ENCODE measurements around the gene ERMAP. TPM values are rescaled to one million over a fixed set of nuclear protein-coding genes. Genes with fewer than 3 reads are reported as not detected.

Gene ERMAP
- polyA plus RNA-seq, 1 experiment, result 18.2 TPM

DNA sequence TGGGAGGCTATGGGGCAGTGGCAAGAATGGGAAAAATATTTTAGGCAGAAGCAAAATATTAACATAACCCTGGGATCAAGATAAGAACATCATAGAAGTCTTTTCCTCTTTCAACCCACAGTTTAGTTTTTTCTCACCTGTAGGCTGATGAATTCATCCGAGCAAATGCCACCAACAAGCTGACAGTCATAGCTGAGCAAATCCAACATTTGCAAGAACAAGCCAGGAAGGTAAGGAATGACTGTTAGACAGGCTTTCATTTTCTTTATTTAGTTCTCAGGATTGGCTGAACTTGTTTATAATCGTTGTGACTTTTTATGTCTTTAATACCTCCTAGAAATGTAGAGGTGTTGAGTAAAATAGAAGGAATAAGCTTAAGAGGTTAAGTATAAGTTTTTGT is 43.5 kb upstream of the ERMAP start:
- ChIA-PET CTCF (no interaction called here), POLR2A (no interaction called here)
- H3K27me3 ChIP-seq (ENCODE audit: control insufficient read depth, insufficient read depth, low read length), result no peaks in the 10 kb centered on the region
- no peaks in the 10 kb centered on the region for H3K9me3 ChIP-seq (ENCODE audit: control insufficient read depth, insufficient read depth, low read length)
- H3K4me3 ChIP-seq (ENCODE audit: low read depth, low read length), result no peak overlapping the region
- H3K27ac ChIP-seq (ENCODE audit: low read depth, low read length), result no peak overlapping the region
- TF ChIP-seq, protein P1, sequence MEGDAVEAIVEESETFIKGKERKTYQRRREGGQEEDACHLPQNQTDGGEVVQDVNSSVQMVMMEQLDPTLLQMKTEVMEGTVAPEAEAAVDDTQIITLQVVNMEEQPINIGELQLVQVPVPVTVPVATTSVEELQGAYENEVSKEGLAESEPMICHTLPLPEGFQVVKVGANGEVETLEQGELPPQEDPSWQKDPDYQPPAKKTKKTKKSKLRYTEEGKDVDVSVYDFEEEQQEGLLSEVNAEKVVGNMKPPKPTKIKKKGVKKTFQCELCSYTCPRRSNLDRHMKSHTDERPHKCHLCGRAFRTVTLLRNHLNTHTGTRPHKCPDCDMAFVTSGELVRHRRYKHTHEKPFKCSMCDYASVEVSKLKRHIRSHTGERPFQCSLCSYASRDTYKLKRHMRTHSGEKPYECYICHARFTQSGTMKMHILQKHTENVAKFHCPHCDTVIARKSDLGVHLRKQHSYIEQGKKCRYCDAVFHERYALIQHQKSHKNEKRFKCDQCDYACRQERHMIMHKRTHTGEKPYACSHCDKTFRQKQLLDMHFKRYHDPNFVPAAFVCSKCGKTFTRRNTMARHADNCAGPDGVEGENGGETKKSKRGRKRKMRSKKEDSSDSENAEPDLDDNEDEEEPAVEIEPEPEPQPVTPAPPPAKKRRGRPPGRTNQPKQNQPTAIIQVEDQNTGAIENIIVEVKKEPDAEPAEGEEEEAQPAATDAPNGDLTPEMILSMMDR (IDR thresholded peaks at IDR 0.05; ENCODE audit: low read depth, low read length), result no peak
- no peak for DNase-seq (ENCODE audit: low read depth, low spot score)

DNA sequence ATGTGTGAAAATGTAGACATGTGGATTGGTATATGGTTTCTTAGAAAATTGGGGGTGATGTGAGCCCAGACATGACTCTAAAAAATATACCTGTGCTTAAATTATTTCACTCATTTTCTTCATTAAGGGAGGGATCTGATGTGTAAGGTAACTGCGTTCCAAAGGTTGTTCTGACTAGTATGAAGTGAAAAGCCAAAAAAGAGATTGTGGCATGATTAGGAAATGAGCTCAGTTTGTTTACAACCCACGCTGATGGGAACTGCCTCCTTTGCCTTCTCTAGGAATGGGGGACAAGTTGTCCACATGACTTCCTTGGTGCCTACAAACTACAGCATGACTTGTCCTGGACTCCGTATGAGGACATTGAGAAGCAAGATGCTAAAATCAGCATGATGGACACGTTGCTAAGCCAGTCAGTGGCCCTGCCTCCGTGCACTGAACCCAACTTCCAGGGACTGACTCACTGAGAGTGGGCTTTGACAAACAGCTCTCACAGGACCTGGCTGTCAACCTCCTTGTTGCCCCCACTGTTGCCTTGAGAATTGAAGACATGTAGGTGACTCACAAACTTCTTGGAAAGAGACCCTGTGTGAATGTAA is 41.9 kb upstream of the ERMAP start:
- ChIA-PET CTCF (interaction anchor here (1.3 to 1.5 kb wide), 2 partner anchors 18 to 299 kb away, joined by 3 read pairs; no protein-coding TSS in a partner anchor), POLR2A (no interaction called here)
- Histone ChIP-seq H3K27ac (ENCODE audit: low read depth, low read length) (no peak overlapping the region), H3K4me3 (ENCODE audit: low read depth, low read length) (no peak overlapping the region), H3K27me3 (ENCODE audit: control insufficient read depth, insufficient read depth, low read length) (no peaks in the 10 kb centered on the region), H3K9me3 (ENCODE audit: control insufficient read depth, insufficient read depth, low read length) (no peaks in the 10 kb centered on the region)
- DNase-seq (ENCODE audit: low read depth, low spot score), result no peak
- TF ChIP-seq, protein P1 (IDR thresholded peaks at IDR 0.05; ENCODE audit: low read depth, low read length), result no peak

DNA sequence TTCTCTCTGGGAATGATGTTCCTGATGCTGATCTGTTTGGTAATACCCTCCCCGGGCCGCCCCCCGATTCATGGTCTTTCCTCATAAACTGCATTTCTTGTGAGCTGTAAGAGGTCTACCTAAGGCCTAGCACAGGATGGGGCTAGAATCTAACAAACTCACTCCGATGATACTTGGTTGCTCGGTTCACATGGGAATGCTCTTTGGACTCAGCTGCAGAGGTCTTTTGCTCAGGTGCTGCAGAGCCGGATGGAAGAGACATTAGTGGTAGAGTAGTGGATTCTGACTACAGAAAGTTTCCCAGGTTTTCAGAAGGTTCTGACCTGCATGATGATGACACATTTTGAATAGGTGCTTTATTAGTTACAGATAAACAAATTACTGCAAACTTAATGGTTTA is 40.4 kb upstream of the ERMAP start:
- TF ChIP-seq, protein P1 (IDR thresholded peaks at IDR 0.05; ENCODE audit: low read depth, low read length), result no peak
- Histone ChIP-seq H3K4me3 (ENCODE audit: low read depth, low read length) (no peak overlapping the region), H3K9me3 (ENCODE audit: control insufficient read depth, insufficient read depth, low read length) (no peaks in the 10 kb centered on the region), H3K27ac (ENCODE audit: low read depth, low read length) (no peak overlapping the region), H3K27me3 (ENCODE audit: control insufficient read depth, insufficient read depth, low read length) (no peaks in the 10 kb centered on the region)
- CTCF ChIA-PET, result interaction anchor here (1.3 to 5.0 kb wide), 5 partner anchors 15 to 296 kb away, joined by 4 to 108 read pairs (median 5); partner anchors contain the start of gene ZNF691
- DNase-seq (ENCODE audit: low read depth, low spot score), result no peak
- POLR2A ChIA-PET, result no interaction called here

DNA sequence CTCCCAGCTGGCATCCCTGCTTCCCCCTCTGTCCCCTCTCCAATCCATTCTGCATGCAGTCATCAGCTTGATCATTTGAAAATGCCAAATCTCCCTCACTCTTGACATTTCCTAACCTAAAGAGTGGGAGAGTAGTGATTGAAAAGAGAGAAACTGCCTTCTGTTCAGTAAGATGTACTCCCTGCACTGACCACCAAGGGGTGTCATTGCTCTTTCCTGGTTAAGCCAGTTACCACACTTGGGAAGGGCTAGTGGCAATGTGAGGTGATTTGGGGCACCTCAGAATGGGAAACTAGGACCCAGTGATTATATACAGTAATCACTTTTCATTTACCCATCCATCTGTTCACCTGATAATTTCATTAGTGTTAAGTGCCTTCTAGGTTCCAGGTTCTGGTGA is 39.1 kb upstream of the ERMAP start:
- Histone ChIP-seq H3K27ac (ENCODE audit: low read depth, low read length) (no peak overlapping the region), H3K9me3 (ENCODE audit: control insufficient read depth, insufficient read depth, low read length) (no peaks in the 10 kb centered on the region), H3K4me3 (ENCODE audit: low read depth, low read length) (no peak overlapping the region), H3K27me3 (ENCODE audit: control insufficient read depth, insufficient read depth, low read length) (no peaks in the 10 kb centered on the region)
- DNase-seq (ENCODE audit: low read depth, low spot score), result no peak
- POLR2A ChIA-PET, result interaction anchor here (1.0 kb wide), 2 partner anchors 135 to 296 kb away, joined by 3 to 4 read pairs; no protein-coding TSS in a partner anchor
- TF ChIP-seq, protein P1 (IDR thresholded peaks at IDR 0.05; ENCODE audit: low read depth, low read length), result peak; percentile 69
- CTCF ChIA-PET, result interaction anchor here (0.5 to 5.0 kb wide), 27 partner anchors 9 to 773 kb away, joined by 3 to 108 read pairs (median 4); partner anchors contain the start of genes C1orf50, P3H1 and ZNF691

DNA sequence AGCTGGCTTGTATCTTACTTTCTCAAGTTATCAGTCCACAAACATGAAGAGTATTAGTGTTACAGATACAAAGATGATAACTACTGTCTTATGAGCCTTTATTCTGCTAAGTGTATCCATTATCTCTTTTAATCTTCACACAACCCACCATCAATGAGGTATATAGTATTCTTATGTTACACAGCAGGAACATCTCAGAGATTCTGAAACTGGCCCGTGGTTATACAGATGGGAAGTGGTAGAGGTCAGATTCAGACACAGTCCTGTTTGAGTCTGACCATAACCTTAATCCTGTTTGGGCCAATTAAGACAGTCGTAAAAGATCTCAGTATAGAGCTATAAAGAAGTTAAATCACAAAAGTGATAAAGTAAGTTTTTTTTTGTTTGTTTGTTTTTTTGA is 37.2 kb upstream of the ERMAP start:
- Histone ChIP-seq H3K4me3 (ENCODE audit: low read depth, low read length) (no peak overlapping the region), H3K27ac (ENCODE audit: low read depth, low read length) (no peak overlapping the region), H3K9me3 (ENCODE audit: control insufficient read depth, insufficient read depth, low read length) (no peaks in the 10 kb centered on the region), H3K27me3 (ENCODE audit: control insufficient read depth, insufficient read depth, low read length) (no peaks in the 10 kb centered on the region)
- ChIA-PET POLR2A (interaction anchor here (0.5 to 1.3 kb wide), 2 partner anchors 66 to 192 kb away, joined by 3 read pairs; partner anchors contain the start of gene ZNF691), CTCF (interaction anchor here (0.6 to 5.0 kb wide), 4 partner anchors 13 to 293 kb away, joined by 3 to 108 read pairs (median 22); partner anchors contain the start of genes C1orf50 and P3H1)
- DNase-seq (ENCODE audit: low read depth, low spot score), result no peak
- TF ChIP-seq, protein P1 (IDR thresholded peaks at IDR 0.05; ENCODE audit: low read depth, low read length), result no peak
